GM19395 (cell line): ENCODE results near the gene RPS6KL1.

ENCODE experiments used
- ATAC-seq: cut with Tn5 transposase; IDR thresholded peaks from one replicate; pipeline ENCODE4 v1.9.1; 2021; ENCODE audit warnings: mild to moderate bottlenecking, moderate library complexity; ENCODE audit not compliant: unreplicated experiment

RPS6KL1 gene

DNA sequence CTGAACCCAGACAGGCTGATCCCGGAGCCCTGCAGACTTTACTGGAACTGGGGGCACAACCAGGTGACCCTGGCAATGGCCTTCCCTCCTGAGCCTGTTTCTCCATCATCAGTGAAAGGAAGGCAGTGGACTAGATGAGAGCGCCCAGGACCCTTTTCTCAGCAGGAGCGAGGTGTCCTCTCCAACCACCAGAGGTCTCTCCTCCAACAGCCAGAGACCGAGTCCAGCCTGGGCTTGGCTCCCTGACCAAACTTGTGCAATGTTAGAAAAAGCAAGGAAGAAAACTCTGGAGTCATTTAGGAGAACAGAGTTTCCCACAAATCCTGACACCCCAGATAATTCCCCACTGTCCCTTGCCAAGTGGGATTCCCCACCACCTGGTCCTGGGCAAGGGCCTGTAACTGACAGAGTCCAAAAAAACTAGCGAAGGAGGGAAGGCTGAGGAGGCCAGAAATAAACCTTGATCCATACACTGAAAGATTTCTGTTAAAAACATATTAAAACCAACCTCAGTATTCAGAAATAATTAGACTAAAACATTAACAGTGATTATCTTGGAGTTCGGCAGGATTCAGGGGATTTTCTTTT is 9.0 kb downstream of the RPS6KL1 start:
- ATAC-seq, result no peak

DNA sequence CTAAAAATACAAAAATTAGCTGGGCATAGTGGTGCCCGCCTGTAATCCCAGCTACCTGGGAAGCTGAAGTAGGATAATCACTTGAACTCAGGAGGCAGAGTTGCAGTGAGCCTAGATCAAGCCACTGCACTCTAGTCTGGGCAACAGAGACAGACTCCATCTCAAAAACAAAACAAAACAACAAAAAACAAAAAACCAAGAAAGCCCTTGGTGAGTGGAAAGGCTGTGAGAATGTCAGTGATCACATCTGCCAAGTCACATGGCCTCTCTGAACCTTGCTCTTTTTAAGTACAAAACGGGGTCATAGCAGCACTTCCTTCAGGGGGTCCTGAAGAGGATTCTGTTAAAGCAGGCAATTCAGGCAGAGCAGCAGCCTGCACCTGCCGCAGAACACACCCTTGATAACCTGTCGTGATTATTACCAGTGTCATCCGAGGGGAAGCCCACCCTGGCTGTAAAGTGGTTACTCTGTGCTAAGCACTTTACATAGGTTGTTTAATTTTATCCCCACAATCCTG is 9.6 kb downstream of the RPS6KL1 start:
- no peak for ATAC-seq

- no peak for ATAC-seq
These were observed 10.3 kb downstream of the RPS6KL1 start for GRCh38 chr14:74912801-74913200.

DNA sequence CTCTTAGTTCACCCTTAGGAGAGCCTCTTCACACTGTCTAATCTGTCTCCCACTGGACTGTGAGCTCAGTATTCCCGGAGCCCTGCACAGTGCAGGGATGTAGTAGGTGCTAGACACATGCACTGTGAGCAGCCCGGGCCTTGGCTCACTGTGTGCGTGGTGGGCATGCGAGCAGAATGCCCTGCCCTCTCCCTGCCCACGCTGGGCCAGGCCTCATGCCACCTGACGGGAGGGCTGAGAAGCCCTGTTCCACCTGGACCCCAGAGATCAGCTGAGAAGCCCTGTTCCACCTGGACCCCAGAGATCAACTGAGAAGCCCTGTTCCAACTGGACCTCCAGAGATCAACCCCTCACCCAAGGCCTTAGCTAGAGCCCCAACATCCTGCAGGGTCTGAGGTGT is 10.9 kb downstream of the RPS6KL1 start:
- no peak for ATAC-seq

DNA sequence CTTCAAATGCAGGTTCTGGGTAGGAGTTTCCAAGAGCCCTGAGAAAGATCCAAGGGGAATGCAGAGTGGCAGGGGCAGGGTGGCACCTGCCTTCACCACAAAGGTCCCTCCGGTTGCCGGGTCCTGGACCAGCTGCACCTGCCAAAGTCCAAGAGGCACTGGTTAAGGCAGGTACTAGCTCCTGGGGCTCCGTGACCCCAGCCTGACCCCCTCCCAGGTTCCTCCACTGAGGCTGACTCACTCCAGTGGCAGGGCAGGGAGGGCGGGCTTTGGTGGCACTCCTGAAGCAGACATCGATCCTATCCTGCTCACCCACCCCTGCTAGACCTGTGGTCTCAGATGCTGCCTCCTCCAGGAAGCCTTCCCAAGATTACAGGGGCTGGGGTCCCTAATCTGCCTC is 11.4 kb downstream of the RPS6KL1 start:
- ATAC-seq, result no peak

DNA sequence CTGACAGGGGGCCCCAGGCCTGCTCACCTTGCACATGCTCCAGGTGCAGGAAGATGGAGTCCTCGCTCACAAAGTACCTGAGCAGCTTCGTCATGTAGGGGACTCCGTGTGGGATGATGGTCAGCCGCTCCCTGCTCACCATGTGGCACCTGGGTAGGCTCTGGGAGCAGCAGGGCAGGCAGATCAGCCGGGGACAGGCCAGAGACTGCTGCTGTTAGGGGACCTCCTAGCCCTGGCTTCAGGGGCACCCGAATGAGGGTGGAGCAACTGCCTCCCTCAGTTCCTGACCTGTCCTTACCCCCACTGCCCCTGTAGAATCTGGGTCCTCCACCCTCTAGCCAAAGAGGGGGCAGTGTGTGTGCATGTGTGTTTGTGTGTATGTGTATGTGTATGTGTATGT is 11.8 kb downstream of the RPS6KL1 start:
- no peak for ATAC-seq

DNA sequence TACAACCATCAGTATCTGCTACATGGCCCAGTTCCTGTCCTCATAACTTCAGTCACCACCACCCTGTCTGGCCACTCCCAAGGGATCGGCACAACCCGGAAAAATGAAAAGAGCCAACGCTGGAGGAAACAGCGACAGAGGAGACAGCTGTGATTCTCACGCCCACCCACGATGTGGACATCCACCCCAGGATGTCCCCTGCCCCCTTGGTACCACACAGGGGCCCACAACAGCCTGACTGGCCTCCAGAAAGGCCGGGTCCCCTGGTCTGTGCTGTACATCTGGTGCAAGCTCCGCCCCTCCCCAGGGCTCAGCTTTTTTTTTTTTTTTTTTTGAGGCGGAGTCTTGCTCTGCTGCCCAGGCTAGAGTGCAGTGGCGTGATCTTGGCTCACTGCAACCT is 12.5 kb downstream of the RPS6KL1 start:
- ATAC-seq, result no peak

DNA sequence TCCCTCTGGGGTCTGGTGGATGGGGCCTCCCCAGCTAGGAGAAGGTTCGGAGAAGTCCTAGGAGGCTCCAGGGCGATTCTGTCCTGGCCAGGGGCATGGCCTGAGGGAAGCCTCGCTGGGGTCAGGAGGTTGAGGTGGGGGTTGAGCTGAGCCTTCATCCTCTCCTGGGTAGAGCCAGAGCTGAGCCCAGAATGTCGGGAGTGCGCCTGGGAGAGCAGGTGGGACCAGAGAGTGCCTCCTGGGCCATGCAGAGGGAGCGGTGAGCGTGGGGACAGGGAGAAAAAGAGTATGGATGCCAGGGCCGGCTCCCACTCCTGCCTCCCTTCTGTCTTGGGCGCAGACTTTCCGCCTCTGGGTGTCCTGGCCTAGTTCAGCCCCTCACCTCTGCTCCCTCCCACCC is 13.1 kb downstream of the RPS6KL1 start:
- no peak for ATAC-seq

GRCh38 chr14:74909501-74909900 is 13.6 kb downstream of the RPS6KL1 start:
- no peak for ATAC-seq

GRCh38 chr14:74908861-74909341 is 14.2 kb downstream of the RPS6KL1 start:
- no peak for ATAC-seq

DNA sequence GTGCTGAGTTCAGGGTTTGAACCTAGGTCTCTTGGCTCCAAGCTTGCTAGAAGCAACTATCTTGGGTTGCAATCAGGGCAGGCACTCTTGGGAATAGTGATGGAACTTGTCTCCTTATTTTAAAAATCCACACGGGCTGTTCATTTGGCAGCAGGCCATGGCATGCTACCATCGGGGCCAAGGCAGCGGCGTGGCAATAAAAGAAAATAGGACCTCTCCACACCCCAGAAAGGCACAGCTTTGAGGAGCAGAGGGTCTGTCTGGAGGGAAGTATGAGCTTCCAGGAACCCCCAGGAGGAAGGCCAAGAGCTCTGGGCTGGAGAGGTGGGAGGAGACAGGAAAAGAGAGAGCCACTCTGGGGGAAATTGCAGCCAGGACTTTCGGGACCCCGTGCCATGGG is 15.3 kb downstream of the RPS6KL1 start:
- no peak for ATAC-seq

- no peak for ATAC-seq
These were observed 16.0 kb downstream of the RPS6KL1 start for GRCh38 chr14:74906925-74907521.

DNA sequence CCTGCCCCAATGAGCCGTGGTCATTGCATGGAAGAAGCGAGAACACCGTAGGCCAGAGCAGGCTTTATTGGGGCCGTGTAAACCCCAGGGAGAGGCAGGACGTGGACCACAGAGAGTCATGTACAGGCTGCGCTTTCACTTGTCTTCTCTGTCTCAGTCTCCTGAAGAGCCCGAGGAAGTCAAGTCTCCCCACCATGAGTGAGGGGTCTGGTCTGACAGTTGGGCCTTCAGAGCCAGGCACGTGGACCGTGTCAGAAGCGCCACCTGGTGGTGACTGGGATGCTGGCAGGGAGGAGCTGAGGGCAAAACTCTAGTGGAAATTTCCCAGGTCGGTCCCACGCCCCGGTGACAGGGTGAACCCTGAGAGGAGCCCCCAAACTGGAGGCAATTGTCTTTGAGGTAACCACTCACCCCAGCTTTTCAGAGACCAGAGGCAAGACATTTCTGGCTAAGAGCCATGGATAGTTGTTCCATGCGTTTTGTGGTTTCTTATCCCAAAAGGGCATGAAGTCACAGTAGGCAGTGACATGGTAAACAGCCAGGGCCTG is 17.4 kb downstream of the RPS6KL1 start:
- ATAC-seq, result no peak

GRCh38 chr14:74904635-74905503 is 18.2 kb downstream of the RPS6KL1 start:
- no peak for ATAC-seq

DNA sequence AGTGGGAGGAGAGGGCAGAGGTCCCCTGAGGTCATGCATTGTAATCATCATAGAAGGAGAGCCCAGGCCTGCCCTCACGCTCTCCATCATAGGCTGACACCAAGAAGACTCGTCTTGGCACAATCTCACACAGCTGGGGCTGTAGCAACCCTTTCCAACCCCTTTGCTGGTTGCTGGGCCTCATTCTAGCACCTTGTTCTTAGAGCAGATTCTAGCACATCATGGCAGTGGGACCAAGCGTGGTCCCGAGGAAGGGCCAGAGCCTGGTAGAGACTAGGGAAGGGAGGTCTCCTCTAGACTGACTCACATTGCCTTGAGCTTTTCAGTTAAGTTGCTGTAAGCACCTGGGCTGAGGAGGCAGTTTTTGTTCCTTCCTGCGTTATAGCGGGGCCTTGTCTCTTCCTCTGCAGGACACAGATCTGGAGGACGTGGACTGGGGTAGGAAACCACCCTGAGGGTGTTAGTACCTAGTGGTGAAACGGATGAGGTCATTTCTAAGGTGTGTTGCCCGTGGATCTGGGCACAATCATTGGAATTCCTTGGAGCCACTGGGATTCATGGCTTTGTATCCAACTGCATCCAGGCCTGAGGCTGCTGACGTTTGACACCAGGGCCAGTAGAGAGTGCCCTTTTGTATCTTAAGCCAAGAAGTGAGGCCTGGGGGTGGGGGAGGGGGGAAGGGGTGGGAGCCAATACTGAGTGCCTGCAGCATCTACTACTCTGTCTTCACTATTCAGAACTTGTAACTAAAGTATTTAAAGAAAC is 19.9 kb downstream of the RPS6KL1 start:
- no peak for ATAC-seq

- no peak for ATAC-seq
These were observed 24.4 kb downstream of the RPS6KL1 start for GRCh38 chr14:74898694-74899093.

DNA sequence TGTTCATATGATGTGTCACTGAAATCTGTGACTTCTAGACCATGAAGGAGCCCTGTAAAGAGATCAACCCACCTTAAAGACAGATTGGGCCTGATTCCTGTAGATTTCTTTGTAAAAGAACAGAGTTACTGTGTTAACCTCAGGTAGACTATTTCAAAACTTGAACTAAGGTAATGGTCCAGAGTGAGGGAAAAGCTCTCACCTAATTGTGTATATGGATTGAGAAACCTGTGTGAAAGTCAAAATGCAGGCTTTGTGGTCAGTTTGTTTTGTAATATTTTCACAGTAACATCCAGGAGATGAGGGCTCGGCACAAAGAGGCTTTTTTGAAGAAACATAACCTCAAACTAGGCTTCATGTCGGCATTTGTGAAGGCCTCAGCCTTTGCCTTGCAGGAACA is 25.0 kb downstream of the RPS6KL1 start:
- ATAC-seq, result no peak

- no peak for ATAC-seq
These were observed 25.4 kb downstream of the RPS6KL1 start for GRCh38 chr14:74897642-74898041.

- no peak for ATAC-seq
These were observed 26.7 kb downstream of the RPS6KL1 start for GRCh38 chr14:74896400-74896799.

DNA sequence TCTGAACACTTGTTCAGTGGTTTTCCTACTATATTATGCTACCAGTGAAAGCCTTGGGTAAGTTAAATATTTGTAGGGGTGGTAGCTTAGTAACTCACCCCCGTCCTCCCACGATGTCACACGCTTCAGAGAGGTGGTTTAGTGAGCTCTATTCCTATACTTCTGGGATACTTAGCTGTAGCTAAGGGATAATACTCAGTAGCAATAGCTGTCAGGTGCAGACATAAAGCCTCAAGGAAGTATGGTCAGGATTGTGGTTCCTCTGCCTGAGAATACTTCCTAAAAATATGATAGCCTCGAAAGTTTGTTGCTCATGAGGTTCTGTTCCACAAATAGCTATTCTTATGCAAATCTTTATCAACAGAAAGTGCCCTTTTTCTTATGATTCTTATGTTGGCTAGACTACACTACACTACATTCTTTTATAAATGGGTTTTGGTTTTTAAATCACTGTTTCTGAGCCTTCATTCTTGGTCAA is 29.4 kb downstream of the RPS6KL1 start:
- peak; percentile 75 for ATAC-seq

- no peak for ATAC-seq
These were observed 30.3 kb downstream of the RPS6KL1 start for GRCh38 chr14:74892745-74893144.
